Measurements from ENCODE around the gene NFATC4. TPM values are rescaled to one million over a fixed set of nuclear protein-coding genes. Genes with fewer than 3 reads are reported as not detected.

The NFATC4 gene
- total and polyA plus RNA-seq, 2 donors (not counting 1 experiment from before 2014, with no cell fraction given) = 3.1 to 7.6 TPM

- Histone ChIP-seq H3K9me3 (ENCODE audit: control extremely low read depth in 1 of 3, control insufficient read depth in 2 of 3, insufficient read depth in 1 of 3, low read length in 2 of 3) (no peaks in the 10 kb centered on the region), H3K79me2 (ENCODE audit: control insufficient read depth, insufficient read depth, low read length) (no peaks in the 10 kb centered on the region), H3K9ac (ENCODE audit: low read length) (no peak overlapping the region), H3K27me3 (replicated peaks in 1 of 4; ENCODE audit: control extremely low read depth in 1 of 4, control insufficient read depth in 3 of 4, insufficient read depth in 4 of 4, low read length in 3 of 4) (peaks cover 0 to 11% (median 1%) of the 10 kb centered on the region in 4 experiments), H4K20me1 (ENCODE audit: control insufficient read depth, insufficient read depth, low read length, poor library complexity, severe bottlenecking) (no peaks in the 10 kb centered on the region), H2AFZ (ENCODE audit: insufficient read depth, low read depth, low read length, poor library complexity, severe bottlenecking) (no peak overlapping the region), H3K4me3 (ENCODE audit: control extremely low read depth in 1 of 5, extremely low read depth in 1 of 5, insufficient read depth in 1 of 5, low read depth in 2 of 5, low read length in 4 of 5) (no peak overlapping the region), H3K36me3 (replicated peaks in 1 of 2; ENCODE audit: control extremely low read depth in 1 of 2, control insufficient read depth in 1 of 2, extremely low read depth in 1 of 2, insufficient read depth in 2 of 2, low read length in 1 of 2) (no peaks in the 10 kb centered on the region), H3K4me2 (replicated peaks; ENCODE audit: low read depth, low read length, poor library complexity, severe bottlenecking) (no peak overlapping the region), H3K4me1 (ENCODE audit: control insufficient read depth in 2 of 2, insufficient read depth in 2 of 2, low read length in 2 of 2) (no peaks in the 10 kb centered on the region), H3K27ac (ENCODE audit: low read length in 2 of 2) (no peak overlapping the region)
- Mint-ChIP-seq H3K4me3 (no peak overlapping the region), H3K4me1 (no peaks in the 10 kb centered on the region), H3K9me3 (ENCODE audit: insufficient read depth) (no peaks in the 10 kb centered on the region), H3K27ac (no peak overlapping the region), H3K27me3 (peaks cover 5% of the 10 kb centered on the region)
- TF ChIP-seq CTCF (IDR thresholded peaks at IDR 0.05) = no peak
- ChIA-PET POLR2A (no interaction called here), CTCF (interaction anchor here (2.0 kb wide), 1 partner anchor 47 kb away, joined by 4 read pairs; no protein-coding TSS in a partner anchor)
- WGBS (ENCODE audit: insufficient coverage) = 82% methylated on average over 5 of the region's 15 CpGs
- intact Hi-C loops (cut with micrococcal nuclease) = no loop called here
- DNase-seq (no peak), ATAC-seq (ENCODE audit: low read depth) (no peak)
Measured at GRCh38 chr14:24379907-24380730, 12.1 kb downstream of the NFATC4 start.

GRCh38 chr14:24381363-24382063 is 13.5 kb downstream of the NFATC4 start:
- no peak overlapping the region for H3K4me3 Mint-ChIP-seq
- peaks cover 0 to 4% (median 1%) of the 10 kb centered on the region in 4 experiments for H3K27me3 ChIP-seq (replicated peaks in 1 of 4; ENCODE audit: control extremely low read depth in 1 of 4, control insufficient read depth in 3 of 4, insufficient read depth in 4 of 4, low read length in 3 of 4)
- no peaks in the 10 kb centered on the region for H3K36me3 ChIP-seq (replicated peaks in 1 of 2; ENCODE audit: control extremely low read depth in 1 of 2, control insufficient read depth in 1 of 2, extremely low read depth in 1 of 2, insufficient read depth in 2 of 2, low read length in 1 of 2)
- H3K27ac ChIP-seq (ENCODE audit: low read length in 2 of 2) = no peak overlapping the region
- no peaks in the 10 kb centered on the region for H3K4me1 Mint-ChIP-seq
- H3K4me2 ChIP-seq (replicated peaks; ENCODE audit: low read depth, low read length, poor library complexity, severe bottlenecking) = no peak overlapping the region
- TF ChIP-seq EZH2 (IDR thresholded peaks at IDR 0.05; ENCODE audit: borderline replicate concordance, insufficient read depth, low read depth, low read length, poor library complexity, severe bottlenecking) (no peak), CTCF (IDR thresholded peaks at IDR 0.05) (no peak)
- no peaks in the 10 kb centered on the region for H3K9me3 ChIP-seq (ENCODE audit: control extremely low read depth in 1 of 3, control insufficient read depth in 2 of 3, insufficient read depth in 1 of 3, low read length in 2 of 3)
- no peaks in the 10 kb centered on the region for H4K20me1 ChIP-seq (ENCODE audit: control insufficient read depth, insufficient read depth, low read length, poor library complexity, severe bottlenecking)
- no peak overlapping the region for H2AFZ ChIP-seq (ENCODE audit: insufficient read depth, low read depth, low read length, poor library complexity, severe bottlenecking)
- no peak overlapping the region for H3K9ac ChIP-seq (ENCODE audit: low read length)
- H3K4me1 ChIP-seq (ENCODE audit: control insufficient read depth in 2 of 2, insufficient read depth in 2 of 2, low read length in 2 of 2) = no peaks in the 10 kb centered on the region
- H3K4me3 ChIP-seq (ENCODE audit: control extremely low read depth in 1 of 5, extremely low read depth in 1 of 5, insufficient read depth in 1 of 5, low read depth in 2 of 5, low read length in 4 of 5) = no peak overlapping the region
- intact Hi-C loops (cut with micrococcal nuclease) = no loop called here
- ChIA-PET CTCF (no interaction called here), POLR2A (no interaction called here)
- peaks cover 9% of the 10 kb centered on the region for H3K27me3 Mint-ChIP-seq
- 88% methylated on average over 7 of the region's 8 CpGs for WGBS (ENCODE audit: insufficient coverage)
- H3K79me2 ChIP-seq (ENCODE audit: control insufficient read depth, insufficient read depth, low read length) = no peaks in the 10 kb centered on the region
- H3K9me3 Mint-ChIP-seq (ENCODE audit: insufficient read depth) = no peaks in the 10 kb centered on the region
- no peak overlapping the region for H3K27ac Mint-ChIP-seq
- ATAC-seq (ENCODE audit: low read depth) (no peak), DNase-seq (no peak)

All from B cell (primary cell).